WTC11 (cell line): ENCODE results near the gene FILIP1L. TPM values are rescaled to one million over a fixed set of nuclear protein-coding genes. Genes with fewer than 3 reads are reported as not detected.
"Not testable (repeated sequence)": the region's sequence is repeated elsewhere in the genome, so short reads cannot be mapped to it uniquely, and the experiment has no call there.

Experiments used
- ATAC-seq: fragments of 200-7000 bp; cut with Tn5 transposase; 2 replicates; pipeline ENCODE4 v1.10.0; 2021; ENCODE audit warnings: mild to moderate bottlenecking, moderate library complexity
- CTCF ChIA-PET: fragments of 300-600 bp; sonication (Branson Sonifier 250); formaldehyde crosslinking; loops from one replicate; lab custom pipeline; 2021; ENCODE audit warnings: antibody characterized with exemption; lab: Charles Lee
- POLR2A ChIA-PET: fragments of 350-600 bp; sonication (Branson Sonifier 250); formaldehyde crosslinking; loops from one replicate; lab custom pipeline; 2021; ENCODE audit warnings: antibody characterized with exemption; lab: Charles Lee
- DNase-seq: peaks from one replicate; pipeline ENCODE4 v3.0.0; 2021; ENCODE audit warnings: low spot score
- H3K27ac Mint-ChIP-seq: 2 replicates; pipeline ENCODE4 v1.8.0; 2021; ENCODE audit warnings: mixed read lengths
- H3K27me3 Mint-ChIP-seq: 2 replicates; pipeline ENCODE4 v1.8.0; 2021; ENCODE audit warnings: low read depth, mild to moderate bottlenecking, moderate library complexity, mixed read lengths
- H3K36me3 Mint-ChIP-seq: 2 replicates; pipeline ENCODE4 v1.8.0; 2021; ENCODE audit warnings: mixed read lengths
- H3K4me1 Mint-ChIP-seq: 2 replicates; pipeline ENCODE4 v1.8.0; 2022; ENCODE audit warnings: mixed read lengths
- H3K4me3 Mint-ChIP-seq: 2 replicates; pipeline ENCODE4 v1.8.0; 2021; ENCODE audit warnings: mild to moderate bottlenecking, moderate library complexity, mixed read lengths
- H3K9me3 Mint-ChIP-seq: 2 replicates; pipeline ENCODE4 v1.8.0; 2021; ENCODE audit warnings: mixed read lengths
- CBFB ChIP-seq: sonication (generic); formaldehyde crosslinking; IDR thresholded peaks from 2 replicates; pipeline ENCODE4 v1.8.1; 2022; ENCODE audit warnings: mild to moderate bottlenecking, low read depth, missing genetic modification reagents
- GRHL2 ChIP-seq: fragments of 250-450 bp; sonication (Bioruptor Pico); IDR thresholded peaks from 2 replicates; pipeline ENCODE4 v1.8.0; 2022; ENCODE audit warnings: mild to moderate bottlenecking, moderate library complexity; ENCODE audit not compliant: insufficient replicate concordance, severe bottlenecking
- KAT7 ChIP-seq: sonication (generic); formaldehyde crosslinking; IDR thresholded peaks from 2 replicates; pipeline ENCODE4 v1.8.1; 2023; ENCODE audit warnings: missing genetic modification reagents, mild to moderate bottlenecking, borderline replicate concordance
- MXD4 ChIP-seq: fragments of 250-450 bp; sonication (Bioruptor Pico); IDR thresholded peaks from 2 replicates; pipeline ENCODE4 v1.8.0; 2021; ENCODE audit warnings: mild to moderate bottlenecking, moderate library complexity, borderline replicate concordance
- NR3C1 ChIP-seq: sonication (generic); formaldehyde crosslinking; conservative IDR thresholded peaks from 2 replicates; pipeline ENCODE4 v1.8.1; 2023; ENCODE audit warnings: low read depth, mild to moderate bottlenecking, missing genetic modification reagents
- OVOL2 ChIP-seq: fragments of 250-450 bp; sonication (Bioruptor Pico); IDR thresholded peaks from 2 replicates; pipeline ENCODE4 v1.9.0; 2021; ENCODE audit warnings: mild to moderate bottlenecking, borderline replicate concordance
- PRRX2 ChIP-seq: fragments of 250-450 bp; sonication (Bioruptor Pico); IDR thresholded peaks from 2 replicates; pipeline ENCODE4 v1.8.0; 2021; ENCODE audit warnings: mild to moderate bottlenecking
- SOX15 ChIP-seq: fragments of 250-450 bp; sonication (Bioruptor Pico); IDR thresholded peaks from 2 replicates; pipeline ENCODE4 v1.9.0; 2021; ENCODE audit warnings: mild to moderate bottlenecking
- TCF7 ChIP-seq: sonication (generic); formaldehyde crosslinking; IDR thresholded peaks from 2 replicates; pipeline ENCODE4 v1.8.0; 2022; ENCODE audit warnings: mild to moderate bottlenecking, low read depth, missing genetic modification reagents, moderate library complexity
- ZNF219 ChIP-seq: sonication (generic); formaldehyde crosslinking; IDR thresholded peaks from 2 replicates; pipeline ENCODE4 v1.8.0; 2023; ENCODE audit warnings: missing genetic modification reagents, mild to moderate bottlenecking, borderline replicate concordance
- ZNF317 ChIP-seq: sonication (generic); formaldehyde crosslinking; IDR thresholded peaks from 2 replicates; pipeline ENCODE4 v1.8.1; 2023; ENCODE audit warnings: low read depth, mild to moderate bottlenecking, moderate library complexity, missing genetic modification reagents, borderline replicate concordance
- ZNF396 ChIP-seq: fragments of 250-450 bp; sonication (Bioruptor Pico); IDR thresholded peaks from 2 replicates; pipeline ENCODE4 v1.8.0; 2021; ENCODE audit warnings: mild to moderate bottlenecking, moderate library complexity, borderline replicate concordance
- ZNF416 ChIP-seq: fragments of 250-450 bp; sonication (Bioruptor Pico); IDR thresholded peaks from 2 replicates; pipeline ENCODE4 v1.9.0; 2021; ENCODE audit warnings: mild to moderate bottlenecking, inconsistent platforms
- ZNF423 ChIP-seq: fragments of 250-450 bp; sonication (Bioruptor Pico); IDR thresholded peaks from 2 replicates; pipeline ENCODE4 v2.1.2; 2022; ENCODE audit warnings: mild to moderate bottlenecking, moderate library complexity
- ZNF671 ChIP-seq: fragments of 250-450 bp; sonication (Bioruptor Pico); IDR thresholded peaks from 2 replicates; pipeline ENCODE4 v1.8.0; 2021; ENCODE audit warnings: mild to moderate bottlenecking
- total RNA-seq: library from RNA; stranded (reverse); gene quantifications from 3 replicates; pipeline ENCODE4 v1.2.3, GENCODE V29; 2021
- TF ChIP-seq, protein P1 (sequence below): fragments of 250-450 bp; sonication (Bioruptor Pico); IDR thresholded peaks from 2 replicates; pipeline ENCODE4 v1.9.0; 2021; ENCODE audit warnings: mild to moderate bottlenecking
- TF ChIP-seq, protein P2 (sequence below): sonication (generic); formaldehyde crosslinking; IDR thresholded peaks from 2 replicates; pipeline ENCODE4 v1.8.1; 2022; ENCODE audit warnings: mild to moderate bottlenecking, moderate library complexity, missing genetic modification reagents
- TF ChIP-seq, protein P3 (sequence below): sonication (generic); formaldehyde crosslinking; IDR thresholded peaks from 2 replicates; pipeline ENCODE4 v1.8.1; 2023; ENCODE audit warnings: mild to moderate bottlenecking, missing genetic modification reagents
- TF ChIP-seq, protein P4 (sequence below): sonication (generic); formaldehyde crosslinking; IDR thresholded peaks from 2 replicates; pipeline ENCODE4 v1.8.0; 2022; ENCODE audit warnings: mild to moderate bottlenecking, missing genetic modification reagents

The FILIP1L gene
- total RNA-seq, 1 experiment from 2014 or later, result 0.17 TPM

DNA sequence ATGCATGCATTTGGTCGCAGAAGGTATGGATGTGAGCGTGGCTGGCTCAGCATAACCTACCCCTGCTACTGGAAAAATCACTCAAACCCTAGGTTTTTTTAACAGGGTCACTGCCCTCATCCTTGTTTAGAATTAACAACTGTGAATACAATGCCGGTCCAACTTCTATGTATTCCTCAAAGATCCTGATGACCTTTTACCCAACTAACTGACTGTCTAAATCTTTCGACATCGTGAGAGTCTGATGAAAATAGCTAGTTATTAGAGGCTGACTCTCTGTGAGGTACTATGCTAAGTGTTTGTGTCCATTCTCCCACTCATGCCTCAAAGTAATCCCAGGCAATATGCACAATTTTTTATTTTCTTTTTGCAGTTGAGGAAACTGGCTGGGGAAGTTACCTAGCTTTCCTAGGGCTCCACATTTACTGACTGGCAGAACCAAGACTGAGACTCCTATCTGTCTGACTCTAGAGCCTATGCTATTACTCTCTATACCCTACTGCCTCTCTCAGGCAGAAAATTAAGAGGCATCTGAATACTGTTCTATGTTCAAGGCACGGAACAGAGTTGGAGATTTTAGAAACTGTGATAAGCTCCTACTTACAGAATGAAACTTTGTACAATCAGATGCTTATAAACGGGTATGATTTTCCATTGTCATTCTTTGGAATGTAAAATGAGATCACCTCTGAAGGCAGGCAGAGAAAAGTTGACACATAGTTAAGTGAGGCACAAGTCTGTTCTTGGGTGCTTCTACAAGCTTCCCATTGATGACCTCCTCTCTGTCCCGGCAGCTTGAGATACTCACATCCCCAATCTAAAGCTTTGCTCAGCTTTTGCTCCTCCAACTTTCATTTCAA lies 56.4 kb downstream of the FILIP1L start (continued):
- TF ChIP-seq, protein P1, sequence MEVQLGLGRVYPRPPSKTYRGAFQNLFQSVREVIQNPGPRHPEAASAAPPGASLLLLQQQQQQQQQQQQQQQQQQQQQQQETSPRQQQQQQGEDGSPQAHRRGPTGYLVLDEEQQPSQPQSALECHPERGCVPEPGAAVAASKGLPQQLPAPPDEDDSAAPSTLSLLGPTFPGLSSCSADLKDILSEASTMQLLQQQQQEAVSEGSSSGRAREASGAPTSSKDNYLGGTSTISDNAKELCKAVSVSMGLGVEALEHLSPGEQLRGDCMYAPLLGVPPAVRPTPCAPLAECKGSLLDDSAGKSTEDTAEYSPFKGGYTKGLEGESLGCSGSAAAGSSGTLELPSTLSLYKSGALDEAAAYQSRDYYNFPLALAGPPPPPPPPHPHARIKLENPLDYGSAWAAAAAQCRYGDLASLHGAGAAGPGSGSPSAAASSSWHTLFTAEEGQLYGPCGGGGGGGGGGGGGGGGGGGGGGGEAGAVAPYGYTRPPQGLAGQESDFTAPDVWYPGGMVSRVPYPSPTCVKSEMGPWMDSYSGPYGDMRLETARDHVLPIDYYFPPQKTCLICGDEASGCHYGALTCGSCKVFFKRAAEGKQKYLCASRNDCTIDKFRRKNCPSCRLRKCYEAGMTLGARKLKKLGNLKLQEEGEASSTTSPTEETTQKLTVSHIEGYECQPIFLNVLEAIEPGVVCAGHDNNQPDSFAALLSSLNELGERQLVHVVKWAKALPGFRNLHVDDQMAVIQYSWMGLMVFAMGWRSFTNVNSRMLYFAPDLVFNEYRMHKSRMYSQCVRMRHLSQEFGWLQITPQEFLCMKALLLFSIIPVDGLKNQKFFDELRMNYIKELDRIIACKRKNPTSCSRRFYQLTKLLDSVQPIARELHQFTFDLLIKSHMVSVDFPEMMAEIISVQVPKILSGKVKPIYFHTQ (CRISPR knock-in tag), result no peak

DNA sequence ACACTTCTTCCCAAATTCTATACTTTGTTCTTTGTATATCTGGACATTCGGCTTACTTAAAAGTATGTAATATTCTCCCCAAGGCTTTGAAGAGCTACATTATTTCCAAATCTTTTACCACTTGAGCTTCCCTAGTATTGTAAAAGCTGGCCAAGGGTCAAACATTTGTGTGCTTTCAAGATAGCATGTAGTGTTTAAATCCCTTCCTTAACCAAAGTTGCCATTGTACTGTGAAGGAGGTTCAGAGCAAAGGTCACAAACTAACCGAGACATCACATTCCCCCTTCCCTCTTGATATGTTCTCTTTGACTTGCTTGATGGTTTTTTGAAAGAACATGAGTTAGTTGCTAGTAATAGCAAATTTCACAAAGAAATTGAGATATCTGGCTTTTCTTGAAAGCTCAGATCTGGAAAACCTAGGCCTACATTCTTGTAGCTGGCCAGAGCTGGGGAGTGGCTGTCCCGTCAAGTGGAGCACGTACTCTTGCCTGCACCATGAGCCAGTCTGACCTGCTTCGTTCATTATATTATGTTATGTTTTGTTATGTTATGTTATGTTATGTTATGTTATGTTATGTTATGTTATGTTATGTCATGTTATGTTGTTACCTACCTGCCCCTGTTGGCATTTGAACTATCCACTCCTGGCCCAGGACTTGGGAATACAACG lies 60.2 kb downstream of the FILIP1L start:
- Mint-ChIP-seq H3K27me3 (no peaks in the 10 kb centered on the region; the same call in 1 of the 2 replicates), H3K4me3 (no peak overlapping the region), H3K9me3 (peaks cover 3% of the 10 kb centered on the region; the same call in 1 of the 2 replicates), H3K36me3 (no peaks in the 10 kb centered on the region), H3K27ac (no peak overlapping the region), H3K4me1 (peaks cover 10% of the 10 kb centered on the region)
- CTCF ChIA-PET, result no interaction called here
- DNase-seq, result no peak
- ATAC-seq, result no peak
- POLR2A ChIA-PET, result no interaction called here
- TF ChIP-seq ZNF423, result no peak
- no peak for TF ChIP-seq TCF7 (CRISPR knock-in tag)
- no peak for TF ChIP-seq CBFB (CRISPR knock-in tag)
- no peak for TF ChIP-seq ZNF671 (CRISPR knock-in tag)
- TF ChIP-seq MXD4, result no peak

DNA sequence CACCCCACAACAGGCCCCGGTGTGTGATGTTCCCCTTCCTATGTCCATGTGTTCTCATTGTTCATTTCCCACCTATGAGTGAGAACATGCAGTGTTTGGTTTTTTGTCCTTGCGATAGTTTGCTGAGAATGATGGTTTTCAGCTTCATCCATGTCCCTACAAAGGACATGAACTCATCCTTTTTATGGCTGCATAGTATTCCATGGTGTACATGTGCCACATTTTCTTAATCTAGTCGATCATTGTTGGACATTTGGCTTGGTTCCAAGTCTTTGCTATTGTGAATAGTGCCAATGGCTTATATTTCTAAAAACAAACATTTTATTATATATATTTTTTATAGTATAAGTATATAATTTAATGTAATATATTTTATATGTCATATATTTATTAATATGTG lies 62.8 kb downstream of the FILIP1L start:
- H3K36me3 Mint-ChIP-seq, POLR2A ChIA-PET, ATAC-seq, H3K9me3 Mint-ChIP-seq, H3K27me3 Mint-ChIP-seq, CTCF ChIA-PET, H3K27ac Mint-ChIP-seq, H3K4me3 Mint-ChIP-seq, DNase-seq: not testable (repeated sequence)
- H3K4me1 Mint-ChIP-seq, result peaks cover 16% of the 10 kb centered on the region

DNA sequence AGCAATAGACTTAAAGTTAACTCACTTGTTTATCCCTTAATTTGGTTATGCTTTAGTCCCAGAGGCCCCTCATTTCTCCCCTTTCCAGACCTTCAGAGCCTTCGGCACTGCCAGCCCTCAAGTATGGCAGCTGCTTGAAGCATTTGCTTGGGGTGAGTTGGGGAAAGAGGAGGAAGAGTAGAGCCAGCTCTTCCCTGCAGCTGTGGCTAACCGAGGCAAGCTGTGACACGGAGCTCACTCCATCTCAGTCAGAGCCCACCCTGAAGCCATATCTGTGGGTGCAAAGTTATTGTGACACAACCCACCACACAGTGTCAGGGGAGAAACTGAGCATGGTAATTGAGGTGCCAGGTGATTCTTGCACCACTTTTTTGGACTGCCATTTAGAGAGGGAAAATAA lies 66.1 kb downstream of the FILIP1L start:
- CTCF ChIA-PET, result interaction anchor here (1.3 to 1.8 kb wide), 3 partner anchors 21 to 206 kb away, joined by 4 to 7 read pairs (median 5); no protein-coding TSS in a partner anchor
- Mint-ChIP-seq H3K36me3 (no peaks in the 10 kb centered on the region), H3K9me3 (no peaks in the 10 kb centered on the region), H3K27me3 (no peaks in the 10 kb centered on the region), H3K4me1 (peaks cover 15% of the 10 kb centered on the region), H3K27ac (no peak overlapping the region), H3K4me3 (no peak overlapping the region)
- DNase-seq, result no peak
- no peak for ATAC-seq
- POLR2A ChIA-PET, result no interaction called here
- TF ChIP-seq PRRX2 (no peak), ZNF396 (CRISPR knock-in tag) (no peak), OVOL2 (CRISPR knock-in tag) (no peak), ZNF671 (CRISPR knock-in tag) (no peak), KAT7 (CRISPR knock-in tag) (no peak), ZNF416 (CRISPR knock-in tag) (no peak), NR3C1 (CRISPR knock-in tag) (no peak), ZNF317 (CRISPR knock-in tag) (no peak), SOX15 (CRISPR knock-in tag) (no peak), GRHL2 (no peak), ZNF219 (CRISPR knock-in tag) (no peak)
- TF ChIP-seq, protein P2, sequence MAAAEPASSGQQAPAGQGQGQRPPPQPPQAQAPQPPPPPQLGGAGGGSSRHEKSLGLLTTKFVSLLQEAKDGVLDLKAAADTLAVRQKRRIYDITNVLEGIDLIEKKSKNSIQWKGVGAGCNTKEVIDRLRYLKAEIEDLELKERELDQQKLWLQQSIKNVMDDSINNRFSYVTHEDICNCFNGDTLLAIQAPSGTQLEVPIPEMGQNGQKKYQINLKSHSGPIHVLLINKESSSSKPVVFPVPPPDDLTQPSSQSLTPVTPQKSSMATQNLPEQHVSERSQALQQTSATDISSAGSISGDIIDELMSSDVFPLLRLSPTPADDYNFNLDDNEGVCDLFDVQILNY (CRISPR knock-in tag), result no peak
- TF ChIP-seq, protein P3, sequence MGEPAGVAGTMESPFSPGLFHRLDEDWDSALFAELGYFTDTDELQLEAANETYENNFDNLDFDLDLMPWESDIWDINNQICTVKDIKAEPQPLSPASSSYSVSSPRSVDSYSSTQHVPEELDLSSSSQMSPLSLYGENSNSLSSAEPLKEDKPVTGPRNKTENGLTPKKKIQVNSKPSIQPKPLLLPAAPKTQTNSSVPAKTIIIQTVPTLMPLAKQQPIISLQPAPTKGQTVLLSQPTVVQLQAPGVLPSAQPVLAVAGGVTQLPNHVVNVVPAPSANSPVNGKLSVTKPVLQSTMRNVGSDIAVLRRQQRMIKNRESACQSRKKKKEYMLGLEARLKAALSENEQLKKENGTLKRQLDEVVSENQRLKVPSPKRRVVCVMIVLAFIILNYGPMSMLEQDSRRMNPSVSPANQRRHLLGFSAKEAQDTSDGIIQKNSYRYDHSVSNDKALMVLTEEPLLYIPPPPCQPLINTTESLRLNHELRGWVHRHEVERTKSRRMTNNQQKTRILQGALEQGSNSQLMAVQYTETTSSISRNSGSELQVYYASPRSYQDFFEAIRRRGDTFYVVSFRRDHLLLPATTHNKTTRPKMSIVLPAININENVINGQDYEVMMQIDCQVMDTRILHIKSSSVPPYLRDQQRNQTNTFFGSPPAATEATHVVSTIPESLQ, result no peak
- TF ChIP-seq, protein P4, sequence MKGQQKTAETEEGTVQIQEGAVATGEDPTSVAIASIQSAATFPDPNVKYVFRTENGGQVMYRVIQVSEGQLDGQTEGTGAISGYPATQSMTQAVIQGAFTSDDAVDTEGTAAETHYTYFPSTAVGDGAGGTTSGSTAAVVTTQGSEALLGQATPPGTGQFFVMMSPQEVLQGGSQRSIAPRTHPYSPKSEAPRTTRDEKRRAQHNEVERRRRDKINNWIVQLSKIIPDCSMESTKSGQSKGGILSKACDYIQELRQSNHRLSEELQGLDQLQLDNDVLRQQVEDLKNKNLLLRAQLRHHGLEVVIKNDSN (CRISPR knock-in tag), result no peak
